Panc1 (cell line): ENCODE measurements around the gene DLK2.

Source experiments
- CTCF ChIP-seq: fragments of 450-650 bp; IDR thresholded peaks from 2 replicates; pipeline ENCODE4 v1.5.1; 2017; ENCODE audit warnings: mild to moderate bottlenecking
- POLR2AphosphoS5 ChIP-seq: IDR thresholded peaks from 2 replicates; pipeline ENCODE4 v1.6.1; 2012; ENCODE audit warnings: mild to moderate bottlenecking, low read depth, low read length, moderate library complexity

- TF ChIP-seq POLR2AphosphoS5 (no peak), CTCF (no peak)
Measured at GRCh38 chr6:43488667-43489276, 33.4 kb upstream of the DLK2 start.
